ENCODE data around the gene PDGFB.

- TF ChIP-seq CTCF (conservative IDR thresholded peaks at IDR 0.05; ENCODE audit: low read depth in 2 of 2), result no peak
- no peak for TF ChIP-seq EZH2 (IDR thresholded peaks at IDR 0.05; ENCODE audit: low read depth, unreplicated experiment)
- no peak for TF ChIP-seq POLR2AphosphoS5 (IDR thresholded peaks at IDR 0.05; ENCODE audit: low read depth)
- TF ChIP-seq CREB1 (CRISPR knock-in tag; IDR thresholded peaks at IDR 0.05; ENCODE audit: low read depth), result no peak
- no peak for TF ChIP-seq ZNF462 (CRISPR knock-in tag; IDR thresholded peaks at IDR 0.05)
These were observed 45.4 kb upstream of the PDGFB start for GRCh38 chr22:39289975-39290720.

Data from GM23338 (cell line).